GM18505 (cell line): ENCODE data around the gene GAREM1.

Source experiments
- ATAC-seq: cut with Tn5 transposase; IDR thresholded peaks from one replicate; pipeline ENCODE4 v1.9.1; 2021; ENCODE audit not compliant: unreplicated experiment
- POLR2A ChIP-seq: IDR thresholded peaks from 4 replicates; pipeline ENCODE4 v1.6.1; 2011; ENCODE audit warnings: borderline replicate concordance; ENCODE audit not compliant: insufficient read depth, insufficient read length; ENCODE audit errors: extremely low read depth

GAREM1 gene

DNA sequence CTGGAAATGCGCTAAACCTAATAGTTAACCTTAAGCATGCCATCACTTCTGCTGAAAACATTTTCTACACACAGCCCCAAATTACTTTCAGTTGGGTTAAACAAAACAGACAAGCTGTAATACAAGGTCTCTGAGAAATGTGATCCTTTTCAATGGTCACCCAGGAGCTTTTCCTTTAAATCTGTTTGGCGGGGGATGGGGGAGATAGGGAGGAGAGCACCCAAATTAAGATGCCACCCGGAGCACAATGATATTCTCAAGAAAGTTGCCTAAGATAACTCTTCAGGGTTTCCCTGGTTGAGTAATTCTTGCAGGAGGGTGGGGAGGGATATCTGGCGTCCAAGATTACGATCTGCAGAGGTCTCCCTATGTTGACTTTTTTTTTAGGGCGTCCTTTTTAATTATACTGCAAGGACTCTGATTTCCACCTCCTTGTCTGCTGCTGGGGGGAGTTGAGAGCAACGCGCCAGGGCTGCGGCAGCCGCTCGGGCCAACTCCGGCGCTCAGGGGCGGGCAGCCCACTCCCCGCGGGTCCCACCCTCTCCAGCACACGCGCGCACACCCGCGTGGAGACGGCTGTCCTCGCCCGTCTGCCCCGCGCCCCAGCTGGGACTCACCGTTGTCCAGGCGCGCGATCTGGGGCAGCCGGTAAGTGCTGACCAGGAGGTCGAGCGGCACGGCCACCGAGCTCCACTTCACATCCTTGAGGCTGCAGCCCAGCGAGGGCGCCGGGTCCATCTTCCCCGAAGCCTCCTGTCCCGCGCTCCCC lies 807 bp downstream of the GAREM1 start:
- no peak for ATAC-seq
- no peak for TF ChIP-seq POLR2A

DNA sequence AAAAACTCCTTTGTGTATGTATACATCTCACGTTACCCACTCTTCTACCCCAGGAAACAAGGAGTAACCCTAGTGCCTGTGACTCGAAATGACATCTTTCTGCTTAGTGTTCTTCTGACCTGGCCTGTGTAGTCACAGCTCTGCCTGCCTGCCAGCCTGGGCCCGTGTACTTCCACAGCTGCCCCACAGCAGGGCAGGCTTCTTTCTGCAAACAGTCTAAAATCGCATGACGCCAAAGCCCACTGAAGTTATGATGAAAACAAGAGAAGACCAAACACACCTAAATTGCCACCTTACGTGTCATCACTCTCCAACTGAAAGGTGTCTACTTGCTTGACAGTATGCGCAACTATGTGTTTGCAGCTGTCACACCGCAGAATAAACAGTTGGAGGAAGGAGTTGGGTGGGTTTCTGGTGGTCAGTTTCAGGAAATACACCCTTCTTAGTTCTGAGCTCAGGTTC lies 1.5 kb downstream of the GAREM1 start:
- no peak for ATAC-seq

GRCh38 chr18:32468147-32468845 lies 2.4 kb downstream of the GAREM1 start:
- TF ChIP-seq POLR2A: no peak
- no peak for ATAC-seq

More for the DNA sequence above, 1.5 kb downstream of the GAREM1 start:
- no peak for TF ChIP-seq POLR2A

DNA sequence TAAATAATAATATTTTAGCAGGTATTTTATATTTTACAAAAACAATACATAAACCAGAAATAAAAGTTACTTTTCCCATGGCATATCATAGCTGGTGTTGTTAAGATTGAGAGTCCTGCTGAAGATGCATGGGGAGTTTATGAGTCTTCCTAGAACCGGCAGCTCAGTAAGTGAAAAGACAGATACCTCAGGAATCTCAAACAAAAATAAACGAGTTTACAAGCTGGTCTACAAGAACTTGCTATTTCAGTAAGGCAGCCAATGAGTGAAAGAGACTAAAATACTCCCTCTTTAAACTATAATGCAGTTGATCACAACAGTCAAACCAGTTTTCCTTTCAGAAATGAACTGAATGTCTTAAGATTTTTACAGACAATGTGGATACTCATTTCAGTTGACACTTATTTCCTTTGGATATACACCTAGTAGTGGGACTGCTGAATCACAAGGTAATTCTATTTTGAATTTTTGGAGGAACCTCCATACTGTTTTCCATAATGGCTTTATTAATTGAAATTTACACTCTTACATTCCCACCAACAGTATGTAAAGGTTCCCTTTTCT lies 8.9 kb downstream of the GAREM1 start:
- TF ChIP-seq POLR2A: no peak
- ATAC-seq: no peak

GRCh38 chr18:32460171-32460731 lies 10.4 kb downstream of the GAREM1 start:
- ATAC-seq: no peak
- TF ChIP-seq POLR2A: no peak

GRCh38 chr18:32459361-32460101 lies 11.2 kb downstream of the GAREM1 start:
- ATAC-seq: no peak
- no peak for TF ChIP-seq POLR2A

- TF ChIP-seq POLR2A: no peak
- no peak for ATAC-seq
Observed at GRCh38 chr18:32455361-32455760, 15.3 kb downstream of the GAREM1 start.

DNA sequence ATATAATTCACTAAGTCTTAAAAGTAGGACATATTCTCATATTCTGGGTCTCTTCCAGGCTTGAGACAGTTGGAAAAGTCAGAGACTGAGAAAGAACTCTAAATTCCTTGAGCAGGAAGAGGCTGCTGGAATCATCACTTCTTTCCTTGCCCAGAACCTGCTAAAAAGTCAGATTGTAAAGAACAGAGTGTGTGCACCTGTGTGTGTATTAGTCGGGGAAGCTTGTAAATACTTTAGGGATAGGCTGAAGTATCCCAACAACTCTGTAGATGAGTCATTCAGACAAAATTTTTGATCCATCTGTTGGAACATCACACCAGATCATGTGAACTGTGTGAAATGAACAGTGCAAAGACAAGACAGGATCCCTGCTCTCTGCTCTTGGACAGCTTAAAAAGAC lies 16.1 kb downstream of the GAREM1 start:
- TF ChIP-seq POLR2A: no peak
- ATAC-seq: no peak

GRCh38 chr18:32450874-32451273 lies 19.8 kb downstream of the GAREM1 start:
- no peak for TF ChIP-seq POLR2A
- ATAC-seq: no peak

- TF ChIP-seq POLR2A: no peak
- ATAC-seq: no peak
Observed at GRCh38 chr18:32450026-32450691, 20.5 kb downstream of the GAREM1 start.

- TF ChIP-seq POLR2A: no peak
- ATAC-seq: no peak
Observed at GRCh38 chr18:32446780-32447179, 23.9 kb downstream of the GAREM1 start.

DNA sequence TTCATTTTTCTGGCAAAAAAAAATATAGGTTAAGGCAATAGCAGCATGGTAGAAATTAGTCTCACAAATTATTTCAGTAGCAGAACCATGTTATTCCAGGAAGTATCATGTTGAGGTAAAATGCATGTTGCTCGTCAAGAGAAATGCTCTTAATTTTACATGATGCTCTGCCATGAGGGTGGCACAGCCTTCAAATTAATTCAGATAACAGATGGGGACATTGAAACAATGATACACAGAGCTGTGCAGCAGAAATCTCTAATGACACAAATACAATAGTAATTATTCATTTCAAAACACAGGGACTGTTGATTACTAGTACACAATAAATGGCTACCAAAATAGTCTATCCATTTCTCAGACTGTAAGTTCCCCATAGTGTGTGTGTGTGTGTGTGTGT lies 24.8 kb downstream of the GAREM1 start:
- no peak for ATAC-seq
- TF ChIP-seq POLR2A: no peak
